C4-2B (cell line): ENCODE measurements around the gene RC3H2.

Source experiments
- ZFX ChIP-seq: fragments of 450-650 bp; IDR thresholded peaks from 2 replicates; pipeline ENCODE4 v1.6.1; 2017
- TF ChIP-seq, protein P1 (sequence below): fragments of 450-650 bp; conservative IDR thresholded peaks from 2 replicates; pipeline ENCODE4 v1.5.1; 2017; ENCODE audit warnings: mild to moderate bottlenecking

DNA sequence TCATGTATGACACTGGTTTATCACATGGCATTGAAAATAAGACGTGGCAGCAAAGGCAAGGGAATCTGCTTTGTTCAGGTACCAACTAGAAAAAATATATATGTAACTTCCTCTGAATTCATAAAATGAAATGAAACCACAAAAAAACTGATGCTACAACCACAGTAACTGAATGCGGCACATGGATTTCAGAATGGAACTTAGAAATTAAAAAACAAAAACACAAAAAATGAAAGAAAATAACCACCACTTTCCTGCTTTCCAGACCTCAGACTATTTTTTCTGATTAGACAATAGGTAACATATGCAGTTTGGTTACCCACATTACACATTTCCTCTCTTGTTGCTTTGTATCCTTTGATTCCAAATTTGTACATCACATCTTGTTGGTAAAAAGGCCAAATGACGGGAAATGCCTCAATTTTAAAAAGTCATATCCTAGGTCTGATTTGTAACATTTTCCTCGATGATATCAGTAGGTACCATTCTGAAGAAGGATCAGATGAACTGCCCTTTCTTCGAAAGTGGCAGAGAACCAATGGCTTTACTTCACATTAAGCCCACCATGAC, 58.7 kb downstream of the RC3H2 start:
- TF ChIP-seq, protein P1, sequence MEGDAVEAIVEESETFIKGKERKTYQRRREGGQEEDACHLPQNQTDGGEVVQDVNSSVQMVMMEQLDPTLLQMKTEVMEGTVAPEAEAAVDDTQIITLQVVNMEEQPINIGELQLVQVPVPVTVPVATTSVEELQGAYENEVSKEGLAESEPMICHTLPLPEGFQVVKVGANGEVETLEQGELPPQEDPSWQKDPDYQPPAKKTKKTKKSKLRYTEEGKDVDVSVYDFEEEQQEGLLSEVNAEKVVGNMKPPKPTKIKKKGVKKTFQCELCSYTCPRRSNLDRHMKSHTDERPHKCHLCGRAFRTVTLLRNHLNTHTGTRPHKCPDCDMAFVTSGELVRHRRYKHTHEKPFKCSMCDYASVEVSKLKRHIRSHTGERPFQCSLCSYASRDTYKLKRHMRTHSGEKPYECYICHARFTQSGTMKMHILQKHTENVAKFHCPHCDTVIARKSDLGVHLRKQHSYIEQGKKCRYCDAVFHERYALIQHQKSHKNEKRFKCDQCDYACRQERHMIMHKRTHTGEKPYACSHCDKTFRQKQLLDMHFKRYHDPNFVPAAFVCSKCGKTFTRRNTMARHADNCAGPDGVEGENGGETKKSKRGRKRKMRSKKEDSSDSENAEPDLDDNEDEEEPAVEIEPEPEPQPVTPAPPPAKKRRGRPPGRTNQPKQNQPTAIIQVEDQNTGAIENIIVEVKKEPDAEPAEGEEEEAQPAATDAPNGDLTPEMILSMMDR: no peak
- TF ChIP-seq ZFX: no peak
